ENCODE measurements around the gene RBPMS2. TPM values are rescaled to one million over a fixed set of nuclear protein-coding genes. Genes with fewer than 3 reads are reported as not detected.
A peak's percentile ranks its signal among the peaks of the same experiment; 100 is the strongest.

The RBPMS2 gene
- total RNA-seq, 6 experiments from 2014 or later = 0.14 TPM; not detected in 5

DNA sequence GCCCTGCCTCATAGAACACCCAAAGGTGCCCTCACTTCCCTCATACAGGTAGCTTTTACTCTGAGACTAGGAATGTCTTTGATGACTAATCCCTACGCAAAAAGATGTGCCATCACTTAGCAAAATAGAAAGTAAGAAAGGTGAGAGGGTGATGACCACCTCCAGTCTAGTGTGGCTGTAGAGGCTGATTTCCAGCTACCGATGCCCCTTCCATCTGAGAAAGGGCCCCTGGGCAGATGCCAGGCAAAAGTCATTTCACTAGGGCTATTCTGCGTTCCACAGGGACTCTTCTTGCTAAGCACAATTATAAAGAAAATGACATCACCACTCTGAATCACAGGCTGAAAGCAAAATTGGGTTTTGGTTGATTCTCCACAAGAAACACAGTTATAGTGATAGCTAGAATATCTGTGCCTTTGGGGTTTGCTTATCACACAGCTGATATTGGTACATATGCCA, 77.4 kb downstream of the RBPMS2 start:
- peaks cover 69% of the 10 kb centered on the region for H3K4me1 Mint-ChIP-seq (ENCODE audit: low read depth)
- H3K9me3 Mint-ChIP-seq = no peaks in the 10 kb centered on the region
- TF ChIP-seq, protein P1, sequence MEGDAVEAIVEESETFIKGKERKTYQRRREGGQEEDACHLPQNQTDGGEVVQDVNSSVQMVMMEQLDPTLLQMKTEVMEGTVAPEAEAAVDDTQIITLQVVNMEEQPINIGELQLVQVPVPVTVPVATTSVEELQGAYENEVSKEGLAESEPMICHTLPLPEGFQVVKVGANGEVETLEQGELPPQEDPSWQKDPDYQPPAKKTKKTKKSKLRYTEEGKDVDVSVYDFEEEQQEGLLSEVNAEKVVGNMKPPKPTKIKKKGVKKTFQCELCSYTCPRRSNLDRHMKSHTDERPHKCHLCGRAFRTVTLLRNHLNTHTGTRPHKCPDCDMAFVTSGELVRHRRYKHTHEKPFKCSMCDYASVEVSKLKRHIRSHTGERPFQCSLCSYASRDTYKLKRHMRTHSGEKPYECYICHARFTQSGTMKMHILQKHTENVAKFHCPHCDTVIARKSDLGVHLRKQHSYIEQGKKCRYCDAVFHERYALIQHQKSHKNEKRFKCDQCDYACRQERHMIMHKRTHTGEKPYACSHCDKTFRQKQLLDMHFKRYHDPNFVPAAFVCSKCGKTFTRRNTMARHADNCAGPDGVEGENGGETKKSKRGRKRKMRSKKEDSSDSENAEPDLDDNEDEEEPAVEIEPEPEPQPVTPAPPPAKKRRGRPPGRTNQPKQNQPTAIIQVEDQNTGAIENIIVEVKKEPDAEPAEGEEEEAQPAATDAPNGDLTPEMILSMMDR (IDR thresholded peaks at IDR 0.05) = no peak
- peak overlapping the region; percentile 59 for H3K27ac Mint-ChIP-seq
- no peak for DNase-seq
- no peaks in the 10 kb centered on the region; the same call in none of the 2 replicates for H3K27me3 Mint-ChIP-seq (ENCODE audit: insufficient read depth)
- no peak overlapping the region for H3K4me3 Mint-ChIP-seq
- H3K36me3 Mint-ChIP-seq (ENCODE audit: low read depth) = peaks cover 14% of the 10 kb centered on the region

DNA sequence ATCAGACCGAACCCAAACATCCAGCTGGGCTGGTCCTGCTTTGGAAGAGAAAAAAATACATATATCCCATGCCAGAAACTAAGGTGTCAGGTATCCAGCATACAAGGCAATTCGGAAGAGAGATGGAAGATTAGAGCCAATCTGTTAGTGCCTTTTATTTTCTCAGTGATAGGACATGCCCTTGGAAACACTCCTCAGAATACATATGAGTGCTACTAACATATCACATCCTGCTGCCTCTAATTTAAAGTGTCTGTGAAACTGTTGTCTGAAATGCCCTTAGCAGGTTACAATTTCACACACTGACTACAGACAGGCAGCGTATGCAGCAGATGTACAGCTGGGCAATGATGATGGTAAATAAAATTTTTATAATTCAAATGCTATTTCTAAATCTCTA, 78.9 kb downstream of the RBPMS2 start:
- Mint-ChIP-seq H3K4me1 (ENCODE audit: low read depth) (peaks cover 66% of the 10 kb centered on the region), H3K4me3 (no peak overlapping the region), H3K36me3 (ENCODE audit: low read depth) (peaks cover 14% of the 10 kb centered on the region), H3K27ac (no peak overlapping the region), H3K9me3 (no peaks in the 10 kb centered on the region), H3K27me3 (ENCODE audit: insufficient read depth) (no peaks in the 10 kb centered on the region; the same call in none of the 2 replicates)
- DNase-seq = no peak
- TF ChIP-seq, protein P1 (IDR thresholded peaks at IDR 0.05) = no peak

GRCh38 chr15:64695561-64695992, 79.8 kb downstream of the RBPMS2 start:
- TF ChIP-seq, protein P1 (IDR thresholded peaks at IDR 0.05) = no peak
- H3K9me3 Mint-ChIP-seq = no peaks in the 10 kb centered on the region
- DNase-seq = no peak
- H3K36me3 Mint-ChIP-seq (ENCODE audit: low read depth) = peaks cover 17% of the 10 kb centered on the region
- H3K27me3 Mint-ChIP-seq (ENCODE audit: insufficient read depth) = no peaks in the 10 kb centered on the region; the same call in none of the 2 replicates
- H3K27ac Mint-ChIP-seq = peak overlapping the region; percentile 36; the same call in 1 of the 2 replicates
- no peak overlapping the region; the same call in 1 of the 2 replicates for H3K4me3 Mint-ChIP-seq
- H3K4me1 Mint-ChIP-seq (ENCODE audit: low read depth) = peaks cover 57% of the 10 kb centered on the region

- H3K27ac Mint-ChIP-seq = no peak overlapping the region
- H3K27me3 Mint-ChIP-seq (ENCODE audit: insufficient read depth) = no peaks in the 10 kb centered on the region; the same call in none of the 2 replicates
- no peaks in the 10 kb centered on the region for H3K9me3 Mint-ChIP-seq
- H3K4me1 Mint-ChIP-seq (ENCODE audit: low read depth) = peaks cover 49% of the 10 kb centered on the region
- peaks cover 12% of the 10 kb centered on the region for H3K36me3 Mint-ChIP-seq (ENCODE audit: low read depth)
- no peak overlapping the region for H3K4me3 Mint-ChIP-seq
- TF ChIP-seq, protein P1 (IDR thresholded peaks at IDR 0.05) = no peak
- DNase-seq = no peak
Observed at GRCh38 chr15:64694816-64695215, 80.6 kb downstream of the RBPMS2 start.

DNA sequence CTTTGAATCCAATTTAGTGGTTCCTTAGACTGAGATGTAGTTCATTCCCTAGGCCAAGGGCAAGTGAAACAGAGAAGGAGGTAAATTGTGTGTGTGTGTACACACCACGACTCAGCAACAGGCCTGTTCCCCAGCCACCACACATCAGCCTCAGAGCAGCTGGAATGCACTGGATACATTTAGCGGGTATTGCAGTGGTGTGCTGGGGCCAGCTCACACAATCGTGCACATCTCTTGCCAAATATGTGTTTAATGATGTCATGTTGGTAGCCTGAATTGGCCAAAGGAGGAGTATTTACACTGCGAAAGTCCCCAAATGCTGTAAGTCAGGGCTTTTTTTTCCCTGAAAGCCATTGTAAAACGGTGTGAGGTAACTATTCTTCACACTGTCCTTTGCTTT, 82.3 kb downstream of the RBPMS2 start:
- Mint-ChIP-seq H3K4me3 (0 out of 2 replicates have a peak overlapping the region, but pooled peaks have one; percentile 41), H3K27me3 (ENCODE audit: insufficient read depth) (no peaks in the 10 kb centered on the region; the same call in none of the 2 replicates), H3K27ac (peak overlapping the region; percentile 78), H3K9me3 (no peaks in the 10 kb centered on the region), H3K36me3 (ENCODE audit: low read depth) (peaks cover 12% of the 10 kb centered on the region), H3K4me1 (ENCODE audit: low read depth) (peaks cover 32% of the 10 kb centered on the region)
- TF ChIP-seq, protein P1 (IDR thresholded peaks at IDR 0.05) = no peak
- DNase-seq = peak; percentile 85
